ENCODE measurements around the gene FGFR2. TPM values are rescaled to one million over a fixed set of nuclear protein-coding genes. Genes with fewer than 3 reads are reported as not detected.

Gene FGFR2
- total and polyA plus RNA-seq, 12 donors = 0.09 to 0.81 (median 0.51) TPM

- no peak for ATAC-seq
Measured at GRCh38 chr10:121579656-121580055, 18.6 kb downstream of the FGFR2 start.

GRCh38 chr10:121578965-121579364 lies 19.3 kb downstream of the FGFR2 start:
- ATAC-seq (no peak), DNase-seq (no peak)
- intact Hi-C loops (cut with DNase I) = no loop called here
- no peak overlapping the region for H3K4me3 ChIP-seq
- no peaks in the 10 kb centered on the region for H3K4me1 ChIP-seq
- H3K27me3 ChIP-seq = peaks cover 0 to 17% (median 1%) of the 10 kb centered on the region in 7 donors
- no peak overlapping the region for H3K27ac ChIP-seq
- TF ChIP-seq CTCF (IDR thresholded peaks at IDR 0.05) = no peak
- no peaks in the 10 kb centered on the region for H3K9me3 ChIP-seq
- H3K36me3 ChIP-seq = no peaks in the 10 kb centered on the region
- 79 to 85% methylated on average over 8 of the region's 8 CpGs for WGBS, 2 donors

More at GRCh38 chr10:121579656-121580055, 18.6 kb downstream of the FGFR2 start:
- DNase-seq = no peak
- WGBS, 2 donors = 79 to 86% methylated on average over 8 of the region's 8 CpGs
- Histone ChIP-seq H3K4me1 (no peaks in the 10 kb centered on the region), H3K27me3 (peaks cover 0 to 10% (median 0%) of the 10 kb centered on the region in 7 donors), H3K4me3 (no peak overlapping the region), H3K27ac (no peak overlapping the region), H3K9me3 (no peaks in the 10 kb centered on the region), H3K36me3 (no peaks in the 10 kb centered on the region)
- intact Hi-C loops (cut with DNase I) = no loop called here
- TF ChIP-seq CTCF (IDR thresholded peaks at IDR 0.05) = no peak

GRCh38 chr10:121578298-121578697 lies 19.9 kb downstream of the FGFR2 start:
- 88 to 93% methylated on average over 9 of the region's 9 CpGs for WGBS, 2 donors
- no peak for TF ChIP-seq CTCF (IDR thresholded peaks at IDR 0.05)
- Histone ChIP-seq H3K9me3 (no peaks in the 10 kb centered on the region), H3K27ac (no peak overlapping the region), H3K4me1 (no peaks in the 10 kb centered on the region), H3K27me3 (peaks cover 0 to 24% (median 4%) of the 10 kb centered on the region in 7 donors), H3K4me3 (no peak overlapping the region), H3K36me3 (no peaks in the 10 kb centered on the region)
- intact Hi-C loops (cut with DNase I) = no loop called here
- DNase-seq (no peak), ATAC-seq (no peak)

- Histone ChIP-seq H3K9me3 (no peaks in the 10 kb centered on the region), H3K4me3 (no peak overlapping the region), H3K27me3 (peaks cover 0 to 29% (median 11%) of the 10 kb centered on the region in 7 donors), H3K4me1 (no peaks in the 10 kb centered on the region), H3K27ac (no peak overlapping the region), H3K36me3 (no peaks in the 10 kb centered on the region)
- no peak for DNase-seq
- WGBS, 2 donors = 72 to 78% methylated on average over 8 of the region's 8 CpGs
- intact Hi-C loops (cut with DNase I) = no loop called here
- TF ChIP-seq CTCF (IDR thresholded peaks at IDR 0.05) = no peak
- ATAC-seq = no peak
Measured at GRCh38 chr10:121577568-121577967, 20.7 kb downstream of the FGFR2 start.

All from heart right ventricle (tissue), 16 donors.